Fibroblast of mammary gland (primary cell): ENCODE data around the gene UVSSA.

ENCODE experiments used
- DNase-seq: peaks from one replicate; pipeline ENCODE4 v3.0.0-alpha.2; 2010; ENCODE audit warnings: low read depth
- H3K4me3 ChIP-seq: 2 replicates; pipeline ENCODE4 v1.5.1; 2011; ENCODE audit warnings: low read depth, mild to moderate bottlenecking, low read length, moderate library complexity; ENCODE audit not compliant: control insufficient read depth
- TF ChIP-seq, protein P1 (sequence below): conservative IDR thresholded peaks from 2 replicates; pipeline ENCODE4 v1.5.1; 2011; ENCODE audit warnings: low read depth, low read length, inconsistent platforms; ENCODE audit not compliant: control insufficient read depth, insufficient read depth

UVSSA gene

DNA sequence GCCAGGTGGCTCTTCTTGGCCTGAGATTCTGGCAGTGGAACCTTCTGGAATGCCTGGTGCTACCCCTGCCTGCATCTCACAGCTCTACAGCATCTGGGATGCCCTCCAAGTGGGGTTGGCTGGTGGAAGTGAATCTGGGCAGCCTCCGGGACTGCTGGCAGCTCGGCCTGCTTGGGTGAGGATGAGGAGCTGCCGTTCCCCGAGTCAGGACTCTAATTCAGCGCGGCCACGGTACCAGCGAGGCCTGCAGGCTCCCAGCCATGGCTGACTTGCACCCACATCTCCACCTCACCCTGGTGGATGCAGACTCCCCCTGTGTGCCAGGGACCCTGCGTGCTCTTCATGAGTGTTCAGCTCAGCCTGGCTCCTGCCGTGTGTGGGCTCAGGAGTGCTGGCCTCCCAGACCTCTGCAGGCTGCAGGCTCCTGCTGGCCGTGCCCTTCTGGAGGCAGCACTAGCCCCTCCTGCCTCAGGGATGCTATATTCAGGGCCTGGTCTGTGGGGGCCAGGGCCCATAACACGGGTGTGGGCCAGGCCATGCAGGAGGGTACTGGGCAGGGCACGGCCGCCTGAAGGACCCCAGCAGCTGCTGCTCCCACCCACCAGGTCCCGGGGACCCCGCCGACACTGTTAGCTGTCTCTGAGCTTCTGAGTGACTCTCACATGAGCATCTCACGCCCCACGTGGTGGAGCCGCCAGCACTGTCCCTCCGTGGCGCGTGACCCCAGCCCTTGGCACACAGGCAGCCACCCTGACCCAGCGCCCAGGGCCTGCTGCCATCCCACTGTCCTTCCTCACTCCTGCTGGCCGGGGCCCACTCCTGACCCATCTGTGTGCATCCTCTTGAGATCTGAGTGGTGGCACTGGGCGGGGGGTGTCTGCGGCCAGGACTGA is 10.6 kb downstream of the UVSSA start:
- DNase-seq = no peak
- TF ChIP-seq, protein P1, sequence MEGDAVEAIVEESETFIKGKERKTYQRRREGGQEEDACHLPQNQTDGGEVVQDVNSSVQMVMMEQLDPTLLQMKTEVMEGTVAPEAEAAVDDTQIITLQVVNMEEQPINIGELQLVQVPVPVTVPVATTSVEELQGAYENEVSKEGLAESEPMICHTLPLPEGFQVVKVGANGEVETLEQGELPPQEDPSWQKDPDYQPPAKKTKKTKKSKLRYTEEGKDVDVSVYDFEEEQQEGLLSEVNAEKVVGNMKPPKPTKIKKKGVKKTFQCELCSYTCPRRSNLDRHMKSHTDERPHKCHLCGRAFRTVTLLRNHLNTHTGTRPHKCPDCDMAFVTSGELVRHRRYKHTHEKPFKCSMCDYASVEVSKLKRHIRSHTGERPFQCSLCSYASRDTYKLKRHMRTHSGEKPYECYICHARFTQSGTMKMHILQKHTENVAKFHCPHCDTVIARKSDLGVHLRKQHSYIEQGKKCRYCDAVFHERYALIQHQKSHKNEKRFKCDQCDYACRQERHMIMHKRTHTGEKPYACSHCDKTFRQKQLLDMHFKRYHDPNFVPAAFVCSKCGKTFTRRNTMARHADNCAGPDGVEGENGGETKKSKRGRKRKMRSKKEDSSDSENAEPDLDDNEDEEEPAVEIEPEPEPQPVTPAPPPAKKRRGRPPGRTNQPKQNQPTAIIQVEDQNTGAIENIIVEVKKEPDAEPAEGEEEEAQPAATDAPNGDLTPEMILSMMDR = no peak
- no peak overlapping the region for H3K4me3 ChIP-seq

DNA sequence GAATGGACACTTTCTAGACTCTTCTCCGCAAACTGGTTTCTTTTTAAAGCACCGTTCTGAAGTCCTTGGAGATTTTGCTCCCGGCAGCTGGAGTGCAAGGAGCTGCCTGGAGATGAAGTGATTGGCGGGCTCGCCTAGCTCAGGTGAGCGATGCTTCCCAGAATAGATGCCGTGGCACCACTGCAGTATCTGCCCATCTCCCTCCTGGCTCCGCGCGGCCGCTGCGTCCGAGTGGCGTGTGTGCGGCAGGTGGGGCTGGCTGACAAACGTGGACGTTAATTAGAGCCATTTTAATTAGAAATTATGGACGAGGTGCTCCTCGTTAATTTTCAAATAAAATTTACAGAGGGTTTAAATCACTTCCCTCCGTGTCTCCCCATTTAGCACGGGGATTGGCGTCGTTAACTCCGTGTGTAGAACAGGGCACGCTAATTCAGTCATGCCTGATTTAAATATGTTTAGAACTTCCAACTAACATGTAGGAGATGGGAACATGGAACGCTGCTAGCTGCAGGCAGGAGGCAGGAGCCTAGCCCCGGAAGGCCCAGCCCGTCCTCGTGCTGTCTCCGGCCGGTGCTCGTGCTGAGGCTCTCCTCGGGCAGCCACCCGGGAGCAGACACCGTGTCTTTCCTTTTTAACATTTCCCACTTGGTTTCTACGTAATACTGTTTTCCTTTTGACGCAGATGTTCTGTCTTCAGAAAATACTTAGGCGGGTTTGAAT is 11.6 kb downstream of the UVSSA start:
- no peak for DNase-seq
- H3K4me3 ChIP-seq = no peak overlapping the region
- TF ChIP-seq, protein P1 = no peak

DNA sequence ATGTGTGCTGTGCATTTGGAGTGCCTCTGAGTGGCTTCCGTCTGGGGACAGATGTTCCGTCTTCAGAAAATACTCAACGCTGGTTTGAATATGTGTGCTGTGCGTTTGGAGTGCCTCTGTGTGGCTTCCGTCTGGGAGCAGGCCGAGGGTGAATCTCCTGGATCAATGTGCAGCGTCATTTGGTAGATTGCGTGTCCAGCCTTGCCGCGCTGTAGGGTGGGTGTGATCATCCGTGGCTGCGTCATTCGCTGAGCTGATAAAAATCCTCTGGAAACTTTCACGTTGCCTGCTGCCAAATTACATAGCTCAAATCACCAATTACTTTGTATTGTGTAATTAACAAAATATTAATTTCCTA is 12.1 kb downstream of the UVSSA start:
- H3K4me3 ChIP-seq = no peak overlapping the region
- TF ChIP-seq, protein P1 = no peak
- DNase-seq = no peak

DNA sequence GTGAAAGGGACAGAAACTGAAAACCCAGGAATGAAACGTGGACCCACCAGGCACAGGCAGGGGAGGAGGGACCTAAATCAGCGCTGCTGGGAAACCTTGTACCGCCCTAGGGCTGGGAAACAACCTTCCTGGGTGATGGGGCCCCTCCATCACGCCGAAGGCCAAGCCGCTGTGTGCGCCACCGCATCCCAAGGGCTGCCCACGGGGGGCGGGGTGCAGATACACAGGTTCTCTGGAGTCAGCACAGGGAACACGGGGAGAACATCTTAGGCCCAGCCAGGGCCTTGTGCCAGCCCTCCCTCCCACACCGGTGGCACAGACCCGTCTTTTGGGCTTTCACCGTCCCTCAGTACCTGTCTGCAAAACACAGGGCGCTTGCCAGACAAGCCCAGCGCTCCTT is 13.0 kb downstream of the UVSSA start:
- H3K4me3 ChIP-seq = no peak overlapping the region
- TF ChIP-seq, protein P1 = no peak
- DNase-seq = no peak

DNA sequence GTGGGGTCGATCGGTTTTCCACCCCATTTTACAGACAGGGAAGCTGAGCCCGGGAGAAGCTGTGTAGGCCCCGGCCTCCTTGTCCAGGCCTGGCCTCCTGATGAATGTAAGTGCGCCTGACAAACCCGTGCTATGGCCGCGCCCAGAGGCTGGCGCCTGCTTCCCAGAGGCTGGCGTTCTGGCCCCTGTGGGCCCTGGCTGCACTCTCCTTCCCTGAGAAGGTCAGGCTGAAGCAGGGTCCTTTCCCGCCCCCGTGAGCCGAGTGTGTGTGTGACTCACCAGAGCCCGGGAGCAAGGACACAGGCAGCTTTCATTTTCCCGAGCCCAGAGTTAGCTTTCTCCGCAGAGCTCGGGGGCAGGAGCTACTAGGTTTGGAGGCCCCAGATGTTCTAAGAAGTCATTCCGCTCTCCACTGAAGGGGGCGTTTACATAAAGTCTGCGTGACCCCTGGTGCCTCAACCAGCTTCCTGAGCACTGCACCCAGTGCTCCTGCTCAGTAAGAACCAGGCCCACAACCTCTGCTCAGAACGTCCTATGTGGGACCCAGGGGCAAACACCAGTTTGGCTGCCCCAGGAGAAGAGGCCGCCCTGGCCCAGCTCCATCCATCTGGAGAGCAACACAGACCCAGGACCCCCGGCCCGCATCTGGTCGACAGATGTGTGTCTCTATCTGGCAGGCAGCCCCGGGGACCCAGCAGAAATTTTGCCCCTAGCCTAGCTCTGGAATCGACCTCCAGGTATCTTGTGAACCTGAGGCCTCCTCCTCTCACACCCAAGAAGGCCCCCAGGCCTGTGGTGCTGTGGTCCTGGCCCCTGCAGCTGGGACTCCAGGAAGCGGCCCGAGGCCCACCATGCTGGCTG is 13.6 kb downstream of the UVSSA start:
- DNase-seq = peak; percentile 73
- TF ChIP-seq, protein P1 = no peak
- no peak overlapping the region for H3K4me3 ChIP-seq

DNA sequence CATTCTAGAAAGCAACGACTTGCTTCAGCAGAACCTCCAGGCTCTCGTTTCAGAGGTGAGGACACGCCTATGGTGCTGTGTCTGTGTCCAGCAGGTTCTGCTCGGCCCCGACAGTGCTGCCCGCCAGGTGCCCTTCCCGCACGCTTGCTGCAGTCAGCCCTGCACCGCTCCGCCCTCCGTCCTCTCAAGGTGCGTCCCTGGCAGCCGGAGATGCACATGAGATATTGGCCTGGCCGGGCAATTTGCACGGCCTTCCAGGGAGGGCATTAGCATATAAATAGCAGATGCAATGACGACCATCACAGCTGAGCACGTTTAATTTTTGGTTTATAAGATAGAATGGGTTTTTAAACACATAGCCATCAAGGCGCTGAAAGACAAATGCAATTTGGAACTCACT is 14.4 kb downstream of the UVSSA start:
- TF ChIP-seq, protein P1 = no peak
- H3K4me3 ChIP-seq = no peak overlapping the region
- no peak for DNase-seq
